Measurements from ENCODE around the gene LTBP1. TPM values are rescaled to one million over a fixed set of nuclear protein-coding genes. Genes with fewer than 3 reads are reported as not detected.

The LTBP1 gene
- total RNA-seq, 1 experiment from 2014 or later: 28.5 TPM

GRCh38 chr2:33141476-33141875, 194.7 kb downstream of the LTBP1 start:
- no peak overlapping the region for H3K4ac ChIP-seq (ENCODE audit: low read depth, low read length)
- H3K23ac ChIP-seq (ENCODE audit: insufficient read length, low read depth, low read length): no peak overlapping the region
- H2BK5ac ChIP-seq (ENCODE audit: insufficient read length, low read length): no peak overlapping the region
- H3K36me3 Mint-ChIP-seq (ENCODE audit: insufficient read depth in 1 of 3, low read depth in 3 of 3): no peaks in the 10 kb centered on the region
- H2BK12ac ChIP-seq (ENCODE audit: insufficient read length, low read depth, low read length): no peak overlapping the region
- H3K4me1 Mint-ChIP-seq: peaks cover 6 to 16% of the 10 kb centered on the region in 2 experiments
- H3K27ac ChIP-seq (ENCODE audit: insufficient read length, low read depth, low read length): no peak overlapping the region
- no peaks in the 10 kb centered on the region for H3K79me1 ChIP-seq (ENCODE audit: insufficient read depth, low read depth, low read length, poor library complexity, severe bottlenecking)
- H3K23me2 ChIP-seq (ENCODE audit: insufficient read length, low read depth, low read length, poor library complexity, severe bottlenecking): no peaks in the 10 kb centered on the region
- no peak overlapping the region for H4K91ac ChIP-seq (ENCODE audit: insufficient read length, low read depth, low read length)
- peaks cover 3% of the 10 kb centered on the region; the same call in 1 of the 2 replicates for H3K4me1 ChIP-seq (ENCODE audit: insufficient read depth, low read length)
- no peak overlapping the region for H3K18ac ChIP-seq (ENCODE audit: insufficient read length, low read depth, low read length)
- no peak overlapping the region for H3K27ac Mint-ChIP-seq
- no peak for TF ChIP-seq CTCF (conservative IDR thresholded peaks at IDR 0.05)
- no peak overlapping the region for H3K4me3 Mint-ChIP-seq
- DNase-seq: no peak
- H4K8ac ChIP-seq (replicated peaks; ENCODE audit: insufficient read length, low read depth, low read length): no peak overlapping the region
- no peak overlapping the region for H2BK20ac ChIP-seq (ENCODE audit: low read depth, low read length, poor library complexity, severe bottlenecking)
- H3K9ac ChIP-seq (ENCODE audit: extremely low read depth, insufficient read length, low read length): no peak overlapping the region
- WGBS (ENCODE audit: extremely low coverage, insufficient read length, low lambda C conversion rate): no CpG with 5 or more reads among the region's 5 CpGs
- no peak overlapping the region for H4K5ac ChIP-seq (ENCODE audit: insufficient read length, low read depth, low read length)
- no peak overlapping the region for H2AFZ ChIP-seq (ENCODE audit: low read length)
- H2BK15ac ChIP-seq (ENCODE audit: low read depth, low read length): no peak overlapping the region
- H3K27me3 Mint-ChIP-seq (ENCODE audit: low read depth): no peaks in the 10 kb centered on the region
- H3K14ac ChIP-seq (ENCODE audit: insufficient read depth, low read length): no peak overlapping the region
- no peaks in the 10 kb centered on the region for H3K9me3 ChIP-seq (ENCODE audit: control insufficient read depth, low read depth, low read length)
- no peak overlapping the region for H3T11ph ChIP-seq (ENCODE audit: low read length)
- H3K79me2 ChIP-seq (ENCODE audit: insufficient read depth, low read length): no peaks in the 10 kb centered on the region
- H4K20me1 ChIP-seq (ENCODE audit: control insufficient read depth, insufficient read depth, insufficient read length): no peaks in the 10 kb centered on the region
- H3K27me3 ChIP-seq (ENCODE audit: insufficient read depth, low read length): no peaks in the 10 kb centered on the region
- no peak overlapping the region for H3K4me2 ChIP-seq (ENCODE audit: insufficient read depth, insufficient read length, low read length)
- no peak overlapping the region for H2BK120ac ChIP-seq (ENCODE audit: low read depth, low read length, poor library complexity, severe bottlenecking)
- no peak overlapping the region for H3K56ac ChIP-seq (ENCODE audit: insufficient read length, low read depth, low read length)
- no peaks in the 10 kb centered on the region for H3K9me3 Mint-ChIP-seq
- H2AK5ac ChIP-seq (ENCODE audit: insufficient read length, low read length): no peak overlapping the region
